Lower leg skin (tissue), 3 donors: ENCODE measurements around the gene UNKL.

Experiments used
- CTCF ChIP-seq, 3 donors: fragments of 450-650 bp; IDR thresholded peaks; one replicate each; pipeline ENCODE4 v1.5.1; 2016; ENCODE audit warnings: antibody characterized with exemption in 3 of 3, mild to moderate bottlenecking in 3 of 3, moderate library complexity in 2 of 3
- POLR2A ChIP-seq, 2 donors: fragments of 450-650 bp; IDR thresholded peaks; one replicate each; pipeline ENCODE4 v1.6.1; 2016 to 2017; ENCODE audit warnings: antibody characterized with exemption in 2 of 2, mild to moderate bottlenecking in 1 of 2, moderate library complexity in 1 of 2

GRCh38 chr16:1413684-1414531 lies 596 bp downstream of the UNKL start:
- no peak for TF ChIP-seq CTCF (IDR thresholded peaks at IDR 0.05)
- no peak for TF ChIP-seq POLR2A (IDR thresholded peaks at IDR 0.05)
